Putamen (tissue), 1 donor: ENCODE measurements around the gene CCDC175.
A peak's percentile ranks its signal among the peaks of the same experiment; 100 is the strongest.

Experiments used
- DNase-seq: peaks from one replicate; pipeline ENCODE4 v3.0.0-alpha.2; 2016; ENCODE audit warnings: low spot score

Gene CCDC175

GRCh38 chr14:59576332-59577294 is at the start of gene CCDC175:
CCDC175 (minus strand) TSS chr14:59576812; CDS start chr14:59576775, 37 bp downstream.
- DNase-seq, result peak; percentile 75

GRCh38 chr14:59622631-59623030 is 46.0 kb upstream of the CCDC175 start:
- DNase-seq, result no peak

DNA sequence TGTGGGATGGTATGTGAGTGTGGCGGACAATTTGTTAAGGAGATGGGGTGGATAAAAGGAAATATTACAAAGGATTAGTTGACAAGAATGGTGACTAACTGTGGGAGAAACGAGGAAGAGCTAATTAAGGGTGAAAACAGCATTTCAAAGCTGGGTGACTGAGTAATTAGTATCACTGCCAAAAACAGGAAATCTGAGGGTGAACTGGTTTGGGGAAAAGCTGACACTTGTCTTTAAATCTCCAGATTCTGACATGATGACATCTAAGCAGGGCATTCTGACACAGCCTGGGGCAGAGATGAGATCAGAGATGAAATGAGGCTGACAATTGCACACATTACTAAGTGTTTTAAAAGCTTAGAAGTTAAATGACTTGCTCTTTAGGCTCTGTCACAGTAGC is 42.4 kb upstream of the CCDC175 start:
- DNase-seq, result no peak

GRCh38 chr14:59601056-59601455 is 24.4 kb upstream of the CCDC175 start:
- no peak for DNase-seq

DNA sequence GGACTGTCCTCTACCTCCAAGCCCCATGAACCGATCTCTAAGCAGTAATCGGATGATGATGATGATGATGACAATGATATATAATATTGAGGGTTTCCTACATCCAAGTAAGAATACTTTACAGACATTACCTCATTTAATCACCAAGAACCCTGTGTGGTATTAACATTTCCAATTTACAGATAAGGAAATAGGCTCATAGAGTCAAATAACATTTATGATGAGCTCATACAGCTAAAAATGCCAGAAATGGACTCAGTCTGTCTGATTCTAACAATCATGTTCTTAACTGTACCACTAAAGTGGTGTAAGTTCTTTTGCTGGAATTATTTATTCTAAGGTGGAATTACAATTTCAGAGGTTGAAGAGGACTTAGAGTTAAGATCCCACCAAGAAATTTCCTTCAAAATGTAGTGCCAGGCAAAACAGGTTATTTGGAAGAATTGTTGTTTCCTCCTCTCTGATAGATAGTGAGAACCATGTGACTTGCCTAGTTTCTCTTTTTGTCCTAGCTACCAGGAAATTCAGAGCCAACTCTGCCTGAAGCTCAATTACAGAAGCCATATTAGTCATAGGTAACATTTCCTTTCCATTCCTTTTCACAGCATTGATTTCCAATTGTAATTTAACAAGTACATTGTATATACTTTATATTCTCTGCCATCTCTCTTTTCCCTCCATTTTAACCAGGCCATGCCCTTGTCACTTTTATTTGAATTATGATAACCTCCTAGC is 23.8 kb upstream of the CCDC175 start:
- no peak for DNase-seq

GRCh38 chr14:59595071-59595470 is 18.5 kb upstream of the CCDC175 start:
- DNase-seq, result no peak

DNA sequence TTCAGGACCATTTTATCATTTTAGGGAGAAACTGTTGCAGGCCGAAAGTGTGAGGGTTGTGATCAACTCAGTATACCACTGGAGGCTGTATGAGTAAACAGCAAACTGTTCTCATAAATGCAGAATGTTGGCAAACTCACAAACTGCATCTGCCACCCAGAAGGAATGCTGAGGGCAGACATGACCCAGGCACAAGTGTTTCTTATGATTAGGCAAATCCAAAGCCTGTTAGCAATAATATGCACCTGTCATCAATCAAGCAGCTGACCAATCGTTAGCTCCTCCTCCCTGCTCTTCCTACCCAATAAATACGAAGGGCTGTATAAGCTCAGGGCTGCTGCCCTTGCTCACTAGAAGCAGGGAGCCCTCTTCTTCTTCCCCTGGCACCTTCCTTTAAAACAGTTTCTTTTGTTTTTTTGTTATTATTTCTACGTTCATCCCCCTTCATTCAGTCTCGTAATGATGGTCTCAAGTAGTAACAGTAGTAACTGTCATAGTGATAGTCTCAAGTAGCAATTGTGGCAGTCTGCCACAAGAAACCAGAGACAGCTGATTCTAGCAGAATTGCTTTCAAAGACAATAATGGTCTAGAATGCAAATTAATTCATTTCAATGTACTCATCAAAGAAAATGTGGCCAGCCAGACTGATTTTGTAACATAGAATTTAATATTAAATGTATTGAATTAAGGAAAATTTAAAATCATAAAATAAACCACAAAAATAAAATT is 15.2 kb upstream of the CCDC175 start:
- DNase-seq, result no peak

DNA sequence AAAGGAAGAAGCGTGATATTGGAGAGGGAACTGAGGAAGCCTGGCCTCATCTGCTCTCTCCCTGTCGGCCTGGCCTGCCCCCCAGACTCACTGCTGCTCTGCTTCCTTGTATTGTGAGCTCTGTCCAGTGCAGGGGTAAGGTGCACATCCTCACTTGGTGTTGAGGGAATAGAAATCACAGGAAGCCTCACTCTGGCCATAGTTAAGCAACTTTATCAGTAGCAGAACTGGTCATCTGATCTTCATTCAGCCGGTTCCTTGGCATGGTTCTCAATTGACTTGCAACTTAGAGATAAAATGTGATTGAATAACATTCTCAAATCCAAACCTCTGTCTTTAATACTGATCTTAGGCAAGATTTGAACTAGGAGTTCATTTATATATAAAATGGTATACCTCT is 11.5 kb upstream of the CCDC175 start:
- no peak for DNase-seq

GRCh38 chr14:59585891-59586554 is 9.4 kb upstream of the CCDC175 start:
- no peak for DNase-seq

DNA sequence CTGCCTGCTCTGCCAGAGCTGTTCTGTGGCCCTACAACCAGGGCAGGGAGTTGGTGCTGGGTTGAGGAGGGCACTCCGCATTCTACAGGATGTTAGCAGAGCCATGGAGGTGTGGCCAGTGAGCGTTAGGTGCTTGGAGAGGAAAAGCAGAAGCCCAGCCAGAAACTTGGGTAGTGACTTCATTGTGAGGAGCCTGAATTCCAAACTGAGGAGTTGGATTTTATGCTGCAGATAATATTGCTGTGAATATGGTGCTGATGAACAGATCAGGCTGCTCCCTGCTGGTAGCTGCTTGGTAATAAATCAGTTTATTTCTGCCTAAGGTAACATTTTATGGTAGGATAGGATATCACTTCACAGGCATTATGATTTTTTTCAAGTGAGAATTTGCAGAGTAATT is 7.1 kb upstream of the CCDC175 start:
- DNase-seq, result no peak

- DNase-seq, result no peak
These were observed 6.4 kb upstream of the CCDC175 start for GRCh38 chr14:59582845-59583509.

- no peak for DNase-seq
These were observed 5.5 kb upstream of the CCDC175 start for GRCh38 chr14:59582161-59582560.

DNA sequence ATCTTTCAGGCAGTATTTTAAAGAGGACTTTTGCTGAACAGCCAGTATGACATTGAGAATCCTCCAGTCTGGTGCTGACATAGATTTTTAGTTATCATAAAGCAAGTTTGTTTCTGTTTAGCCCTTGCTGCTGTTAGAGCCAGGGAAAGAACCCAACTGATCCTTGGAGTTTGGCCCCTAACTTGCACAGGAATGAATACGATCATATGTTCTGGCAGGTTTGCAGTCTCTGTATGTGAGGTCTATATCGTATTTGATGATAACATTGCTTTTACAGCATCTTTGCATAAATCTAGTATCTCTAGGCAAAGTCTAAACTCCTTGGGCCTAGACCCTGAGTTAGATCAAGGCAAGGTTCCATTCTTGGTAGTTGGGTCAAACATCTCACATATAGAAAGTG is 4.3 kb upstream of the CCDC175 start:
- DNase-seq, result no peak

DNA sequence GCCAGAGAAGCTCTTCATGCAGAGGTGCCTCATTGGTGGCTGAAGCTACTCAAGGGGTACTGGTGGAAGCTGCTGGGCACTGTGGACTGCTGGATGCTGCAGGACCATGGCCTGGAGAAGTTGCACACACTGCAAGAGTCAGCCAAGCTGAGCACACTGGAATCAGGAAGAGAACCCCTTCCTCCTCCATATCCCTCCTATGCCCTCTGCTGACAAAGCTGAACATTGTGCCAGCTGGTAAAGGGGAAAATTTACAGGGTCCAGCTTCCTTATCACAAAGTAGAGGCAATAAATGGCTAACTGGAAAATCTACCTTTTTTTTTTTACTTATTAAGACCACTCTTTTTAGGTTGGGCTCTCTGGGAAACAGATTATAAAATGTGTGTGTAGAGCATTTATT is 6.5 kb downstream of the CCDC175 start:
- DNase-seq, result no peak

DNA sequence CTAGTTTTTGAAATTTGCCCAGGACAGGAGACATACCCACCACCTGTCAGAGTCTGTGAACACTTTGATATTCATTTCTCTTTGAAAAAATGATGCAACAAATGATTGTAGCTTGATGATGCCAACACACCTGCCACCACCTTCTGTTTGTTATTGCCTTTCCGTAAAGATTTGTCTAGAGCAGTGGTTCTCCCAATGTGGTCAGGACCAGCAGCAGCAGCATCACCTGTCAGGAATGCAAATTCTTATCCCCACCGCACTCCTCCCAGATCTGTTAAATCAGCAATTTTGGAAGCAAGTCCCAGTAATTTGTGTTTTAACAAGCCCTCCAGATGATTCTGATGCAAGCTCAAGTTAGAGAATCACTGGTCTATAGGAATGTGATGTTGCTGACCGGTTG is 9.9 kb downstream of the CCDC175 start:
- DNase-seq, result no peak

GRCh38 chr14:59566296-59566695 is 10.3 kb downstream of the CCDC175 start:
- DNase-seq, result no peak

DNA sequence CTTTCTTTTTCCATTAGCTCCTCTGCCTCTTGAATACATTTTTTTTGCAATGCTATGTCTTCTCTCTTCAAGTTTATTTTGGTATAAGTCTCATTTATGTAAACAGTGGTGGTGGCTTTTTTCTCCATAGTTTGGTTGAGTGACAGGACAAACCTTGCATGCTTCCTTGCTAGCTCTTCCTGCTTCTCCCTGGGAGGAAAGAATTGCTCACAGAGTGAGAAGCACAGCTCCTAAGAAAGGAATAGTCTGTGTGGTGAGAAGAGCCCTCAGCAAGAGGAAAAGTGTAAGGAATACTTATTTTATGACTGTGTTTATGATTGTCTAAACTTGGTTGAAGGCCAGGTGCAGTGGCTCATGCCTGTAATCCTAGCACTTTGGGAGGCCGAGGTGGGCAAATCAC is 11.5 kb downstream of the CCDC175 start:
- DNase-seq, result no peak

DNA sequence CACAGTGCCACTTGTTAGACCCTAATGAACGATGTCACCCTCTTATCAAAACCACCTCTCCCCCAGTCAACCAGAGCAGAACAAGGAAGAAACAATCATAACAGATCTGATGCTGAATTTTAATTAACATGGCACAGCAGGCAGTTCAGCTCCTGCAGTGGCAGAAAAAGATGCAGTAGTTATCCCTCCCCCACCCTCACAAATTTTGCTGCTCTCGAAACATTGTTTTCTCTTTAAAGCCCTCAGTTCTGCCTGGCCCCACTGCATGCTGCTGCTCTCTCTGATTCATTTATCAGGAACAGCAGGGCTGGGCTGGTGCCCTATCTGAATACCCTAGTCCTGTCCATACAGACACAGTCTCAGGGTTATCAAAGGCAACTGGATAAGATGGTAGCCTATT is 12.2 kb downstream of the CCDC175 start:
- no peak for DNase-seq

GRCh38 chr14:59547310-59547709 is 29.3 kb downstream of the CCDC175 start:
- DNase-seq, result no peak

GRCh38 chr14:59543873-59544272 is 32.7 kb downstream of the CCDC175 start:
- DNase-seq, result no peak

- no peak for DNase-seq
These were observed 34.9 kb downstream of the CCDC175 start for GRCh38 chr14:59541731-59542130.
